NCI-H1048 (cell line): ENCODE results near the gene UBL4A.

Source experiments
- DNase-seq: peaks from one replicate; lab custom pipeline; 2025; lab: John Stamatoyannopoulos, UW

UBL4A gene

GRCh38 chrX:154481911-154482601 lies 4.4 kb downstream of the UBL4A start:
- DNase-seq = no peak

- DNase-seq = no peak
Measured at GRCh38 chrX:154481195-154481594, 5.2 kb downstream of the UBL4A start.

GRCh38 chrX:154478728-154479622 lies 7.4 kb downstream of the UBL4A start, which contains the start of gene LAGE3:
TSS of gene LAGE3 (minus strand) at chrX:154479281. CDS start at chrX:154478915, 366 bp downstream.
- peak; percentile 40 for DNase-seq

- DNase-seq = no peak
Measured at GRCh38 chrX:154477891-154478477, 8.4 kb downstream of the UBL4A start.

- no peak for DNase-seq
Measured at GRCh38 chrX:154476821-154477220, 9.6 kb downstream of the UBL4A start.

- DNase-seq = no peak
Measured at GRCh38 chrX:154473683-154474082, 12.7 kb downstream of the UBL4A start.

GRCh38 chrX:154472685-154473632 lies 13.5 kb downstream of the UBL4A start:
- DNase-seq = no peak

GRCh38 chrX:154471839-154472684 lies 14.4 kb downstream of the UBL4A start:
- no peak for DNase-seq

GRCh38 chrX:154470914-154471568 lies 15.4 kb downstream of the UBL4A start:
- no peak for DNase-seq

- no peak for DNase-seq
Measured at GRCh38 chrX:154470434-154470833, 16.0 kb downstream of the UBL4A start.

GRCh38 chrX:154469880-154470279 lies 16.5 kb downstream of the UBL4A start:
- DNase-seq = no peak

GRCh38 chrX:154469114-154469513 lies 17.3 kb downstream of the UBL4A start:
- DNase-seq = no peak

GRCh38 chrX:154468217-154468616 lies 18.2 kb downstream of the UBL4A start:
- no peak for DNase-seq

- DNase-seq = no peak
Measured at GRCh38 chrX:154467556-154467955, 18.9 kb downstream of the UBL4A start.

- no peak for DNase-seq
Measured at GRCh38 chrX:154466907-154467306, 19.5 kb downstream of the UBL4A start.

- no peak for DNase-seq
Measured at GRCh38 chrX:154466036-154466435, 20.4 kb downstream of the UBL4A start.

GRCh38 chrX:154465601-154466000 lies 20.8 kb downstream of the UBL4A start:
- no peak for DNase-seq

GRCh38 chrX:154464806-154465365 lies 21.5 kb downstream of the UBL4A start:
- no peak for DNase-seq

- DNase-seq = no peak
Measured at GRCh38 chrX:154463611-154464220, 22.7 kb downstream of the UBL4A start.
